HG02678 (cell line): ENCODE results near the gene MAP3K5.
"Not testable (repeated sequence)": the region's sequence is repeated elsewhere in the genome, so short reads cannot be mapped to it uniquely, and the experiment has no call there.

ENCODE experiments used
- ATAC-seq: cut with Tn5 transposase; IDR thresholded peaks from one replicate; pipeline ENCODE4 v1.9.1; 2021; ENCODE audit warnings: mild to moderate bottlenecking, moderate library complexity; ENCODE audit not compliant: unreplicated experiment

The MAP3K5 gene

GRCh38 chr6:136792410-136793262, at the start of gene MAP3K5:
TSS of gene MAP3K5 (minus strand) at chr6:136792477. CDS start at chr6:136792157, 320 bp downstream.
- ATAC-seq = peak; percentile 62

GRCh38 chr6:136840276-136841001, 48.2 kb upstream of the MAP3K5 start:
- no peak for ATAC-seq

- no peak for ATAC-seq
These were observed 39.7 kb upstream of the MAP3K5 start for GRCh38 chr6:136831873-136832562.

GRCh38 chr6:136826216-136826615, 33.9 kb upstream of the MAP3K5 start:
- ATAC-seq = no peak

- ATAC-seq = no peak
These were observed 30.9 kb upstream of the MAP3K5 start for GRCh38 chr6:136823128-136823660.

- peak; percentile 94 for ATAC-seq
These were observed 30.3 kb upstream of the MAP3K5 start, which contains the start of gene PEX7 for GRCh38 chr6:136822376-136823127. TSS of gene PEX7 (plus strand) at chr6:136822592. CDS start at chr6:136822666, 74 bp downstream.

- ATAC-seq = no peak
These were observed 29.7 kb upstream of the MAP3K5 start for GRCh38 chr6:136822046-136822375.

- ATAC-seq = no peak
These were observed 28.3 kb upstream of the MAP3K5 start for GRCh38 chr6:136820561-136820960.

GRCh38 chr6:136816656-136817055, 24.4 kb upstream of the MAP3K5 start:
- ATAC-seq = no peak

GRCh38 chr6:136815608-136816007, 23.3 kb upstream of the MAP3K5 start:
- ATAC-seq = not testable (repeated sequence)

GRCh38 chr6:136812174-136812573, 19.9 kb upstream of the MAP3K5 start:
- ATAC-seq = no peak

GRCh38 chr6:136811272-136811671, 19.0 kb upstream of the MAP3K5 start:
- no peak for ATAC-seq

- ATAC-seq = no peak
These were observed 17.0 kb upstream of the MAP3K5 start for GRCh38 chr6:136809091-136809860.

- ATAC-seq = no peak
These were observed 11.3 kb upstream of the MAP3K5 start for GRCh38 chr6:136803608-136804007.

GRCh38 chr6:136801581-136801980, 9.3 kb upstream of the MAP3K5 start:
- no peak for ATAC-seq

- ATAC-seq = no peak
These were observed 5.8 kb upstream of the MAP3K5 start for GRCh38 chr6:136798044-136798443.

GRCh38 chr6:136795996-136796395, 3.7 kb upstream of the MAP3K5 start:
- ATAC-seq = no peak

- ATAC-seq = no peak
These were observed 3.1 kb upstream of the MAP3K5 start for GRCh38 chr6:136795386-136795785.

- no peak for ATAC-seq
These were observed 1.1 kb upstream of the MAP3K5 start for GRCh38 chr6:136793363-136793762.

- ATAC-seq = no peak
These were observed 225 bp downstream of the MAP3K5 start for GRCh38 chr6:136792095-136792409.
